Brain microvascular endothelial cell (primary cell): Measurements from ENCODE around the gene MPHOSPH9.

Experiments used
- DNase-seq: peaks from one replicate; pipeline ENCODE4 v3.0.0-alpha.2; 2020
- H3K27ac ChIP-seq: fragments of 250-450 bp; sonication (Bioruptor Pico); 2 replicates; pipeline ENCODE4 v1.5.1; 2020; ENCODE audit warnings: mild to moderate bottlenecking, moderate library complexity
- H3K27me3 ChIP-seq: fragments of 250-450 bp; sonication (Bioruptor Pico); replicated peaks from 2 replicates; pipeline ENCODE4 v1.5.1; 2020; ENCODE audit warnings: mild to moderate bottlenecking
- H3K36me3 ChIP-seq: fragments of 250-450 bp; sonication (Bioruptor Pico); replicated peaks from 2 replicates; pipeline ENCODE4 v1.5.1; 2020; ENCODE audit warnings: mild to moderate bottlenecking
- H3K4me3 ChIP-seq: 2 replicates; pipeline ENCODE4 v1.5.1; 2011; ENCODE audit warnings: low read depth, mild to moderate bottlenecking, control low read depth, low read length, moderate library complexity
- in situ Hi-C: cut with HindIII; loops from 2 replicates; pipeline ENCODE4 v1.10.0; 2017; ENCODE audit warnings: low sequenced_read_pairs, low pct_ligation_motif_present
- TF ChIP-seq, protein P1 (sequence below): IDR thresholded peaks from 2 replicates; pipeline ENCODE4 v1.5.1; 2011; ENCODE audit warnings: low read depth, mild to moderate bottlenecking, moderate library complexity, low read length, control low read depth, inconsistent platforms; ENCODE audit errors: missing control alignments

Gene MPHOSPH9

DNA sequence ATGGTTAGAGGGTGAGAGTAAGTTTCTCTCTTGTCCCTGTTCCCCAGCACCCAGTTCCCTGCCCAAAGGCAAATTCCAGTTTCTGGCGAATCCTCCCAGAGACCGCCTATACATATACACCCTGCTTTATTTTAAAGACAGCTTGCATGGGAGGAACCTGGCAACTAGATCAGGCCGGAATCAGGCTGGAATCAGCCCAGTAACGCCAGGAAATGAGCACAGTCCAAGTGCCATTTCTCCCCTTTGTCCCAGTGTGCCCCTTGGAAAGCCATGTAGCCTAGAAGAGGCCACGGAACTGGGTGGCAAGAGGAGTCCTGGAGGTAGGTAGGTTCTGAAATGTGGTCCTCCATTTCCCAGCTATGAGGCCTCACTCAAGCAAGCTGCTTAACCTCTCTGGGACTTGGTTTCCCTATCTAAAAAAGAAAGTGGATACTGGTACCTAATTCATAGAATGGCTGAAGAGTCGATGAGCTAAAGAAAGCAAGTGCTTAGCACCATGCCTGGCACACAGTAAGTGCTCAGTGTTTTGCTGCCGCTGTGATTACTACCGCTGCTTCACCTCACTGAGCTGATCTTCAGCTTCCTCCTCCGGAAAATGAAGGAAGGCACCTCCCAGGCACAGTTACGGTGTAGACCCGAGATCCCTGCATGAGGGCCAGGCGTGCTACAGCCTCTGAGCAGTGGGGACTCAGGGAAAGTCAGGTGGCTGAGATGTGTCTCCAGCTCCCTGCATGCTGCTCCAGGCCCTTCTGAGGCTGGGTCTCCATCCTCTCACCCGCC, 118.4 kb downstream of the MPHOSPH9 start:
- Histone ChIP-seq H3K27me3 (no peaks in the 10 kb centered on the region), H3K4me3 (no peak overlapping the region), H3K27ac (no peak overlapping the region), H3K36me3 (no peaks in the 10 kb centered on the region)
- DNase-seq, result no peak
- in situ Hi-C loops, result no loop called here
- TF ChIP-seq, protein P1, sequence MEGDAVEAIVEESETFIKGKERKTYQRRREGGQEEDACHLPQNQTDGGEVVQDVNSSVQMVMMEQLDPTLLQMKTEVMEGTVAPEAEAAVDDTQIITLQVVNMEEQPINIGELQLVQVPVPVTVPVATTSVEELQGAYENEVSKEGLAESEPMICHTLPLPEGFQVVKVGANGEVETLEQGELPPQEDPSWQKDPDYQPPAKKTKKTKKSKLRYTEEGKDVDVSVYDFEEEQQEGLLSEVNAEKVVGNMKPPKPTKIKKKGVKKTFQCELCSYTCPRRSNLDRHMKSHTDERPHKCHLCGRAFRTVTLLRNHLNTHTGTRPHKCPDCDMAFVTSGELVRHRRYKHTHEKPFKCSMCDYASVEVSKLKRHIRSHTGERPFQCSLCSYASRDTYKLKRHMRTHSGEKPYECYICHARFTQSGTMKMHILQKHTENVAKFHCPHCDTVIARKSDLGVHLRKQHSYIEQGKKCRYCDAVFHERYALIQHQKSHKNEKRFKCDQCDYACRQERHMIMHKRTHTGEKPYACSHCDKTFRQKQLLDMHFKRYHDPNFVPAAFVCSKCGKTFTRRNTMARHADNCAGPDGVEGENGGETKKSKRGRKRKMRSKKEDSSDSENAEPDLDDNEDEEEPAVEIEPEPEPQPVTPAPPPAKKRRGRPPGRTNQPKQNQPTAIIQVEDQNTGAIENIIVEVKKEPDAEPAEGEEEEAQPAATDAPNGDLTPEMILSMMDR, result no peak

DNA sequence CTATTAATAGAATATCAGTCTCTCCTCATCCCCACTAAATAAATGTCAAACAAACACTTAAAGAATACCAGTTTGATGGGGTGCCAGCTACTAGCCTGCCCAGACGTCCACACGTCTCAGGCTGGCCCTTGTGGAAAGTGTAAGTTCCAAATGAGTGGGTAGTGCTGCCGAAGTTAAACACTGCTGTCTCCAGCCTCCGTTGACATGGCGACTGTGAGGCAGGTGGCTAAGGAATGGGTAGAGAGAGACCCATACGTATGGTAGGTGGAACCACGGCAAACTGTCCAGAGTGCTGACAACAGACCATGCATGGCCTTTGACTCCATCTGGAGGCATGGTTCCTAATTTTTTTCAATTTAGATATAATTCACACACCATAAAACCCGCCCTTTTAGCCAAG, 119.9 kb downstream of the MPHOSPH9 start:
- in situ Hi-C loops, result no loop called here
- TF ChIP-seq, protein P1, result no peak

DNA sequence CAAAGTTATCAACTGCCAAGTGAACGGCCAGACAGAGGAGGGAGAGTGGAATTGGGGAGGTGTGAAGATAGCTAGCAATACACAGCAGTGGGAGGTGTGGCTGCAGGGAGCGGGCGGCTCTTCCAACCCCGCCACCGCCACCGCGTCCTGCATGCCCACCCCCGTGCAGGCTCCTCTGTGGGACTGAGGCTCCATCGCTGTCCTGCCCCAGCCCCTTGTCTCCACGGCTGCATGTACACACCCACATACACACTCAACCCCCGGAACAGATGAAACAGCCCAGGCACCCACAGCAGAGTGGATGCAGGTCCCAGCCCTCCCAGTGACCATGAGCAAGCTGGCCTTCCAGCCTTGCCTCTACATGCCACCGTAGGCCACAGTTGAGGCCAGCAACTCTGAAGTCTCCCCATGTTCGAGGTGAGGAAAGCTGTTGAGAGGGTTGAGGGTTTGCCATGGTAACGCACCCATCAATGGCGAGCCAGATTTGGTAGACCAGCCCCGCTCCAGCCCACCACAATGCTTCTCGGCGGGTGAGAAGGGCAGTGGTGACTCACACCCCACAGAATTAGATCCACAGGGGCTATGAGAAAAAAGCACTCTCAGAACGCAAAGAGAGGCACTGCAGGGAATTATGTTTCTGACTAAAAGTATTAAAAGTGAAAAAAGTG, 121.3 kb downstream of the MPHOSPH9 start:
- TF ChIP-seq, protein P1, result no peak
- in situ Hi-C loops, result no loop called here
- peak; percentile 80 for DNase-seq

More for the DNA sequence above, 119.9 kb downstream of the MPHOSPH9 start:
- DNase-seq, result no peak
- Histone ChIP-seq H3K27ac (no peak overlapping the region), H3K27me3 (no peaks in the 10 kb centered on the region), H3K4me3 (no peak overlapping the region), H3K36me3 (no peaks in the 10 kb centered on the region)

DNA sequence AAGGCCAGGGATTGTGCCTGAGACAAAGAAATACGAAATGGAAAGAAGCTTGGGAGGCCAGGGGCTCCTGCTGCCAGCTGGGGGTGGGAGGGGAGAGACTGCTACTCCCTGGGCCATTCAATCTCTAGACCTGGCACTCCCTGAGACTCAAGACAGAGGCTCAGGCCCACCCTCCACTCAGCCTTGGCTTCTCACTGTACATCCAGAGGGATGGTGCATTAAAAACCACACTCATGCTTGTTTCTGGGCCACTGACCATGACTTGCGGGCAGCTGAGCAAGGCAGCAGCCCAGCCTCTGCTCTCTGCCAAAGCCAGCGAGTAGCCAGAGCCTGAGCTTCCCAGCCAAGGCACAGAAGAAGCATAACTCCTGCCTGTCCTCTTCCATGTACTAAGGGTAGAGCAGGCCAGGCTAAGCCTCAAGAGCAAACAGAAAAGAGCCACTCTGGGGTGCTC, 123.6 kb downstream of the MPHOSPH9 start:
- DNase-seq, result no peak
- H3K4me3 ChIP-seq, result no peak overlapping the region
- H3K27ac ChIP-seq, result no peak overlapping the region
- in situ Hi-C loops, result no loop called here
- no peaks in the 10 kb centered on the region for H3K27me3 ChIP-seq
- TF ChIP-seq, protein P1, result no peak
- no peaks in the 10 kb centered on the region for H3K36me3 ChIP-seq

More for the DNA sequence above, 121.3 kb downstream of the MPHOSPH9 start:
- H3K4me3 ChIP-seq, result no peak overlapping the region
- no peaks in the 10 kb centered on the region for H3K36me3 ChIP-seq
- no peaks in the 10 kb centered on the region for H3K27me3 ChIP-seq
- peak overlapping the region; percentile 68 for H3K27ac ChIP-seq

DNA sequence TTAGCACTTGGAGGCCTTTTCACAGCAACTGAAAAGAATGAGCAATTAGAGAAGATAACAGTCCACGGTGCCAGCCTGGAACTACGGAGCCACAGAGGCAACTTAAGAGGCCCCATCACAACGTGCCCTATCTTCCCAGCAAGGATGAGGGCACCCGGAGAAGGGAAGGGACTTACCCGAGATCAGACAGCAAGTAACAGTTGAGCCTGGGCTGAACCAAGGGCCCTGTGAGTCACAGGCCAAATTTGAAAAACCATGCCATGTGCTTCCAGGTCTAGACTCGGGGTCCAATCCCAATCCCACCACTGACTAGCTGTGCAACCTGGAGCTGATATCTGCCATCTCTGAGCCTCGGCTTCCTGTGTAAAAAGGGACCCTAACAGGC, 124.3 kb downstream of the MPHOSPH9 start:
- TF ChIP-seq, protein P1, result no peak
- Histone ChIP-seq H3K4me3 (no peak overlapping the region), H3K36me3 (no peaks in the 10 kb centered on the region), H3K27me3 (no peaks in the 10 kb centered on the region), H3K27ac (no peak overlapping the region)
- DNase-seq, result no peak
- in situ Hi-C loops, result no loop called here
